H9 (cell line): Measurements from ENCODE around the gene HMCN1. TPM values are rescaled to one million over a fixed set of nuclear protein-coding genes. Genes with fewer than 3 reads are reported as not detected.

ENCODE experiments used
- DNase-seq: peaks from one replicate; pipeline ENCODE4 v3.0.0-alpha.2; 2017
- H2AFZ ChIP-seq: one replicate; pipeline ENCODE4 v1.6.1; 2013; ENCODE audit warnings: mild to moderate bottlenecking, low read length, control low read depth, moderate library complexity
- H2AK5ac ChIP-seq: 2 replicates; pipeline ENCODE4 v1.6.1; 2013; ENCODE audit warnings: low read length, control low read depth, mixed read lengths; ENCODE audit not compliant: insufficient read length
- H2BK120ac ChIP-seq: one replicate; pipeline ENCODE4 v1.6.1; 2013; ENCODE audit warnings: low read depth, mild to moderate bottlenecking, low read length, control low read depth, inconsistent platforms; ENCODE audit not compliant: poor library complexity, severe bottlenecking
- H2BK12ac ChIP-seq: 2 replicates; pipeline ENCODE4 v1.6.1; 2013; ENCODE audit warnings: low read length, control low read depth, mixed read lengths, low read depth; ENCODE audit not compliant: insufficient read length
- H2BK15ac ChIP-seq: 2 replicates; pipeline ENCODE4 v1.6.1; 2013; ENCODE audit warnings: low read depth, low read length, control low read depth
- H2BK20ac ChIP-seq: one replicate; pipeline ENCODE4 v1.6.1; 2013; ENCODE audit warnings: low read depth, mild to moderate bottlenecking, low read length, control low read depth, inconsistent platforms; ENCODE audit not compliant: poor library complexity, severe bottlenecking
- H2BK5ac ChIP-seq: 2 replicates; pipeline ENCODE4 v1.6.1; 2013; ENCODE audit warnings: low read length, control low read depth, mixed read lengths; ENCODE audit not compliant: insufficient read length
- H3K14ac ChIP-seq: 2 replicates; pipeline ENCODE4 v1.6.1; 2013; ENCODE audit warnings: low read length, control low read depth; ENCODE audit not compliant: insufficient read depth
- H3K18ac ChIP-seq: 2 replicates; pipeline ENCODE4 v1.6.1; 2013; ENCODE audit warnings: low read depth, mild to moderate bottlenecking, mixed read lengths, low read length, control low read depth; ENCODE audit not compliant: insufficient read length
- H3K23ac ChIP-seq: 2 replicates; pipeline ENCODE4 v1.6.1; 2013; ENCODE audit warnings: low read length, control low read depth, mixed read lengths, low read depth; ENCODE audit not compliant: insufficient read length
- H3K23me2 ChIP-seq: 2 replicates; pipeline ENCODE4 v1.6.1; 2013; ENCODE audit warnings: low read depth, mild to moderate bottlenecking, mixed read lengths, low read length, control low read depth; ENCODE audit not compliant: insufficient read length, poor library complexity, severe bottlenecking
- H3K27ac ChIP-seq: 2 replicates; pipeline ENCODE4 v1.5.1; 2013; ENCODE audit warnings: low read length, control low read depth, mixed read lengths, low read depth; ENCODE audit not compliant: insufficient read length
- H3K27me3 ChIP-seq: 2 replicates; pipeline ENCODE4 v1.6.1; 2013; ENCODE audit warnings: low read length, control low read depth, inconsistent platforms; ENCODE audit not compliant: insufficient read depth
- H3K4ac ChIP-seq: 2 replicates; pipeline ENCODE4 v1.6.1; 2013; ENCODE audit warnings: low read depth, mild to moderate bottlenecking, control low read depth, inconsistent platforms, low read length, moderate library complexity
- H3K4me1 ChIP-seq: 2 replicates; pipeline ENCODE4 v1.6.1; 2013; ENCODE audit warnings: low read length, control low read depth, inconsistent platforms; ENCODE audit not compliant: insufficient read depth
- H3K4me2 ChIP-seq: 2 replicates; pipeline ENCODE4 v1.6.1; 2013; ENCODE audit warnings: low read length, control low read depth, mixed read lengths; ENCODE audit not compliant: insufficient read length, insufficient read depth
- H3K56ac ChIP-seq: 2 replicates; pipeline ENCODE4 v1.6.1; 2013; ENCODE audit warnings: low read depth, mild to moderate bottlenecking, mixed read lengths, low read length, control low read depth; ENCODE audit not compliant: insufficient read length
- H3K79me1 ChIP-seq: 2 replicates; pipeline ENCODE4 v1.6.1; 2013; ENCODE audit warnings: low read depth, mild to moderate bottlenecking, moderate library complexity, low read length, control low read depth, inconsistent platforms; ENCODE audit not compliant: insufficient read depth, poor library complexity, severe bottlenecking
- H3K79me2 ChIP-seq: 2 replicates; pipeline ENCODE4 v1.6.1; 2013; ENCODE audit warnings: low read length, control low read depth, inconsistent platforms; ENCODE audit not compliant: insufficient read depth
- H3K9ac ChIP-seq: 2 replicates; pipeline ENCODE4 v1.6.1; 2013; ENCODE audit warnings: low read length, control low read depth, mixed read lengths; ENCODE audit not compliant: insufficient read length; ENCODE audit errors: extremely low read depth
- H3K9me3 ChIP-seq: one replicate; pipeline ENCODE4 v1.6.1; 2013; ENCODE audit warnings: low read depth, low read length, inconsistent platforms; ENCODE audit not compliant: control insufficient read depth
- H3T11ph ChIP-seq: one replicate; pipeline ENCODE4 v1.6.1; 2013; ENCODE audit warnings: mild to moderate bottlenecking, low read length, control low read depth, inconsistent platforms
- H4K20me1 ChIP-seq: one replicate; pipeline ENCODE4 v1.6.1; 2013; ENCODE audit not compliant: control insufficient read depth, insufficient read length, insufficient read depth
- H4K5ac ChIP-seq: 2 replicates; pipeline ENCODE4 v1.6.1; 2013; ENCODE audit warnings: low read depth, mild to moderate bottlenecking, mixed read lengths, low read length, control low read depth; ENCODE audit not compliant: insufficient read length
- H4K8ac ChIP-seq: replicated peaks from 2 replicates; pipeline ENCODE4 v1.6.1; 2013; ENCODE audit warnings: low read length, control low read depth, mixed read lengths, low read depth; ENCODE audit not compliant: insufficient read length
- H4K91ac ChIP-seq: 2 replicates; pipeline ENCODE4 v1.6.1; 2013; ENCODE audit warnings: low read depth, mild to moderate bottlenecking, moderate library complexity, mixed read lengths, low read length, control low read depth; ENCODE audit not compliant: insufficient read length
- H3K27ac Mint-ChIP-seq, 3 experiments: 2 replicates in 2 of 3; 3 replicates in 1 of 3; pipeline ENCODE4 v1.8.0; 2020 to 2021; ENCODE audit warnings: mixed read lengths in 3 of 3, mild to moderate bottlenecking in 1 of 3, moderate library complexity in 1 of 3
- H3K27me3 Mint-ChIP-seq: 2 replicates; pipeline ENCODE4 v1.8.0; 2021; ENCODE audit warnings: low read depth, mild to moderate bottlenecking, moderate library complexity, mixed read lengths
- H3K36me3 Mint-ChIP-seq, 3 experiments: 2 replicates in 2 of 3; 3 replicates in 1 of 3; pipeline ENCODE4 v1.8.0; 2020 to 2021; ENCODE audit warnings: low read depth in 3 of 3, mixed read lengths in 3 of 3; ENCODE audit not compliant: insufficient read depth in 1 of 3
- H3K4me1 Mint-ChIP-seq, 2 experiments: 2 replicates each; pipeline ENCODE4 v1.8.0; 2020; ENCODE audit warnings: mixed read lengths in 2 of 2
- H3K4me3 Mint-ChIP-seq, 2 experiments: 2 replicates in 1 of 2; 3 replicates in 1 of 2; pipeline ENCODE4 v1.8.0; 2020 to 2021; ENCODE audit warnings: mild to moderate bottlenecking in 2 of 2, mixed read lengths in 2 of 2, moderate library complexity in 1 of 2
- H3K9me3 Mint-ChIP-seq, 2 experiments: 2 replicates in 1 of 2; 3 replicates in 1 of 2; pipeline ENCODE4 v1.8.0; 2020; ENCODE audit warnings: mild to moderate bottlenecking in 2 of 2, mixed read lengths in 2 of 2, moderate library complexity in 1 of 2
- WGBS: extraction: QIAGEN DNeasy Blood & Tissue Kit; methylation state at CpG from one replicate; pipeline ENCODE4 v1.1.7; 2013; ENCODE audit warnings: missing lambda C conversion rate, low lambda C conversion rate, mixed read lengths; ENCODE audit not compliant: insufficient read length; ENCODE audit errors: extremely low coverage; 5-methylcytosine and 5-hydroxymethylcytosine counted together
- total RNA-seq: library from RNA; stranded (reverse); gene quantifications from 2 replicates; pipeline ENCODE4 v1.2.1, GENCODE V29; 2021
- TF ChIP-seq, protein P1 (sequence below): fragments of 200-600 bp; sonication (generic); conservative IDR thresholded peaks from 3 replicates; pipeline ENCODE4 v1.8.0; 2021; ENCODE audit warnings: antibody characterized with exemption, mild to moderate bottlenecking

Gene HMCN1
- total RNA-seq, 1 experiment from 2014 or later: 3.3 TPM

DNA sequence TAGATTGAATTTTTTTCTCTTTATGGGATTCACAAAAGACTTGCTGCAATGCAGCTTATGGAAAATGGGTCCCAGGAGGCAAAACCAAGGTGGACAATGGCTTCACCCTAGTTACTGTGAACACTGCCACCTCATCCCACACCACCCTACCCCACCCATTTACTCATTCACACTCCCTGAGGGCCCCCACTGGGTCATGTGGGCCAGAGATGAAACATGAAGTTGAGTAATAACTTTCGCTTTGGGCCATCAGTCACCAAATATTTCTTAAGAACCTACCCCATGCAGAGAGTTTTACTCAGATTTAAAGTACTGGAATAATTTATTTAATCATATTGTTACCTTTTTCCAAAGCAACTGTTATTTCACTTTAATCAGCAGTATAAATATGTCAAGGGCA lies 449.0 kb downstream of the HMCN1 start:
- TF ChIP-seq, protein P1, sequence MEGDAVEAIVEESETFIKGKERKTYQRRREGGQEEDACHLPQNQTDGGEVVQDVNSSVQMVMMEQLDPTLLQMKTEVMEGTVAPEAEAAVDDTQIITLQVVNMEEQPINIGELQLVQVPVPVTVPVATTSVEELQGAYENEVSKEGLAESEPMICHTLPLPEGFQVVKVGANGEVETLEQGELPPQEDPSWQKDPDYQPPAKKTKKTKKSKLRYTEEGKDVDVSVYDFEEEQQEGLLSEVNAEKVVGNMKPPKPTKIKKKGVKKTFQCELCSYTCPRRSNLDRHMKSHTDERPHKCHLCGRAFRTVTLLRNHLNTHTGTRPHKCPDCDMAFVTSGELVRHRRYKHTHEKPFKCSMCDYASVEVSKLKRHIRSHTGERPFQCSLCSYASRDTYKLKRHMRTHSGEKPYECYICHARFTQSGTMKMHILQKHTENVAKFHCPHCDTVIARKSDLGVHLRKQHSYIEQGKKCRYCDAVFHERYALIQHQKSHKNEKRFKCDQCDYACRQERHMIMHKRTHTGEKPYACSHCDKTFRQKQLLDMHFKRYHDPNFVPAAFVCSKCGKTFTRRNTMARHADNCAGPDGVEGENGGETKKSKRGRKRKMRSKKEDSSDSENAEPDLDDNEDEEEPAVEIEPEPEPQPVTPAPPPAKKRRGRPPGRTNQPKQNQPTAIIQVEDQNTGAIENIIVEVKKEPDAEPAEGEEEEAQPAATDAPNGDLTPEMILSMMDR: no peak
- no peak overlapping the region for H3K27ac ChIP-seq

More for the DNA sequence above, 449.0 kb downstream of the HMCN1 start:
- no peak overlapping the region for H3T11ph ChIP-seq
- H3K4me2 ChIP-seq: no peak overlapping the region
- H3K79me1 ChIP-seq: no peaks in the 10 kb centered on the region
- no peak overlapping the region for H2BK15ac ChIP-seq
- H2BK120ac ChIP-seq: no peak overlapping the region
- H2AK5ac ChIP-seq: no peak overlapping the region
- no peak for DNase-seq
- H4K91ac ChIP-seq: no peak overlapping the region
- H4K8ac ChIP-seq: no peak overlapping the region
- no peak overlapping the region for H3K9ac ChIP-seq
- no peaks in the 10 kb centered on the region for H3K79me2 ChIP-seq
- no peak overlapping the region for H2AFZ ChIP-seq
- Mint-ChIP-seq H3K36me3 (no peaks in the 10 kb centered on the region), H3K27ac (no peak overlapping the region), H3K27me3 (no peaks in the 10 kb centered on the region), H3K4me3 (no peak overlapping the region), H3K4me1 (no peaks in the 10 kb centered on the region), H3K9me3 (no peaks in the 10 kb centered on the region)
- H4K20me1 ChIP-seq: no peaks in the 10 kb centered on the region
- H2BK5ac ChIP-seq: no peak overlapping the region
- no peak overlapping the region for H2BK12ac ChIP-seq
- H3K4ac ChIP-seq: no peak overlapping the region
- WGBS: no CpG with 5 or more reads among the region's 1 CpG
- H4K5ac ChIP-seq: no peak overlapping the region
- H3K18ac ChIP-seq: no peak overlapping the region
- H3K23ac ChIP-seq: no peak overlapping the region
- H3K14ac ChIP-seq: no peak overlapping the region
- H3K27me3 ChIP-seq: no peaks in the 10 kb centered on the region
- H3K4me1 ChIP-seq: peaks cover 2% of the 10 kb centered on the region; the same call in 1 of the 2 replicates
- no peak overlapping the region for H3K56ac ChIP-seq
- H3K9me3 ChIP-seq: no peaks in the 10 kb centered on the region
- no peak overlapping the region for H2BK20ac ChIP-seq
- no peaks in the 10 kb centered on the region for H3K23me2 ChIP-seq
